ENCODE data around the gene EML6. TPM values are rescaled to one million over a fixed set of nuclear protein-coding genes. Genes with fewer than 3 reads are reported as not detected.

EML6 gene
- total RNA-seq, 1 donor from 2014 or later: 0.39 TPM

- no peak overlapping the region for H3K9ac ChIP-seq
- H3K4me1 ChIP-seq: peaks cover 9% of the 10 kb centered on the region
- no peak overlapping the region for H3K27ac ChIP-seq
- H3K79me2 ChIP-seq (ENCODE audit: low read depth): peaks cover 100% of the 10 kb centered on the region
- H3K27ac Mint-ChIP-seq: no peak overlapping the region
- no peak overlapping the region for H3K4me2 ChIP-seq
- H4K20me1 ChIP-seq (ENCODE audit: low read depth): peaks cover 32% of the 10 kb centered on the region
- no peak overlapping the region for H3K4me3 ChIP-seq
- H3K9me3 ChIP-seq (ENCODE audit: low read depth): peaks cover 7% of the 10 kb centered on the region
- TF ChIP-seq EZH2phosphoT487 (IDR thresholded peaks at IDR 0.05) (no peak), EZH2 (IDR thresholded peaks at IDR 0.05) (no peak)
- TF ChIP-seq, protein P1, sequence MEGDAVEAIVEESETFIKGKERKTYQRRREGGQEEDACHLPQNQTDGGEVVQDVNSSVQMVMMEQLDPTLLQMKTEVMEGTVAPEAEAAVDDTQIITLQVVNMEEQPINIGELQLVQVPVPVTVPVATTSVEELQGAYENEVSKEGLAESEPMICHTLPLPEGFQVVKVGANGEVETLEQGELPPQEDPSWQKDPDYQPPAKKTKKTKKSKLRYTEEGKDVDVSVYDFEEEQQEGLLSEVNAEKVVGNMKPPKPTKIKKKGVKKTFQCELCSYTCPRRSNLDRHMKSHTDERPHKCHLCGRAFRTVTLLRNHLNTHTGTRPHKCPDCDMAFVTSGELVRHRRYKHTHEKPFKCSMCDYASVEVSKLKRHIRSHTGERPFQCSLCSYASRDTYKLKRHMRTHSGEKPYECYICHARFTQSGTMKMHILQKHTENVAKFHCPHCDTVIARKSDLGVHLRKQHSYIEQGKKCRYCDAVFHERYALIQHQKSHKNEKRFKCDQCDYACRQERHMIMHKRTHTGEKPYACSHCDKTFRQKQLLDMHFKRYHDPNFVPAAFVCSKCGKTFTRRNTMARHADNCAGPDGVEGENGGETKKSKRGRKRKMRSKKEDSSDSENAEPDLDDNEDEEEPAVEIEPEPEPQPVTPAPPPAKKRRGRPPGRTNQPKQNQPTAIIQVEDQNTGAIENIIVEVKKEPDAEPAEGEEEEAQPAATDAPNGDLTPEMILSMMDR (IDR thresholded peaks at IDR 0.05): no peak
- no peak overlapping the region for H2AFZ ChIP-seq (replicated peaks)
- H3F3A ChIP-seq (ENCODE audit: low read depth): peaks cover 2% of the 10 kb centered on the region
- no peak overlapping the region for H3K4me3 Mint-ChIP-seq
- H3K4me1 Mint-ChIP-seq: peaks cover 3% of the 10 kb centered on the region
- DNase-seq (ENCODE audit: low spot score): no peak
- H3K27me3 ChIP-seq: no peaks in the 10 kb centered on the region
- peaks cover 23% of the 10 kb centered on the region for H3K9me3 Mint-ChIP-seq
- peaks cover 7% of the 10 kb centered on the region for H3K36me3 ChIP-seq
- no peaks in the 10 kb centered on the region for H3K27me3 Mint-ChIP-seq (ENCODE audit: insufficient read depth, low read depth)
- peaks cover 48% of the 10 kb centered on the region for H3K36me3 Mint-ChIP-seq
Observed at GRCh38 chr2:55017428-55017827, 294.0 kb downstream of the EML6 start.

DNA sequence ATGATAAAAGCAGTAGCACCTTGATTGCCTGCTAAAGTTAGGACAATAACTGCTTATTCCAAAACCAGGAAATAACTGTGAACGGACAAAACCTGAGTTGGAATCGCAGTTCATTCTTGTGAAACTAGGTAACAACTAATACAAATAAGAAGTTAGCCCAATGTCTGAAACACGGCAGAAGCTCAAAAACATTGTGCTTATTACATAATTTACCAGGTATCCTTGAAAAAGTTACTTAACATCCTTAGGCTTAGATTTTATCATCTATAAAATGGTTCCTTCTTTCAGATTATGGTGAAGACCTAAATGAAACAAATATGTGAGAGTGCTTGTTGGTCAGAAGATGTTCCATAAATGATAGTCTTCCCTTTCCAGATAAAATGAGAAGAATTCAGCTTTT lies 294.4 kb downstream of the EML6 start:
- no peak overlapping the region for H3K27ac Mint-ChIP-seq
- Histone ChIP-seq H3K79me2 (ENCODE audit: low read depth) (peaks cover 100% of the 10 kb centered on the region), H4K20me1 (ENCODE audit: low read depth) (peaks cover 30% of the 10 kb centered on the region), H3F3A (ENCODE audit: low read depth) (peaks cover 3% of the 10 kb centered on the region), H3K9me3 (ENCODE audit: low read depth) (peaks cover 7% of the 10 kb centered on the region), H2AFZ (replicated peaks) (no peak overlapping the region), H3K4me1 (peaks cover 7% of the 10 kb centered on the region), H3K36me3 (peaks cover 7% of the 10 kb centered on the region), H3K4me3 (no peak overlapping the region), H3K4me2 (no peak overlapping the region), H3K27me3 (no peaks in the 10 kb centered on the region), H3K9ac (no peak overlapping the region), H3K27ac (no peak overlapping the region)
- no peaks in the 10 kb centered on the region for H3K27me3 Mint-ChIP-seq (ENCODE audit: insufficient read depth, low read depth)
- DNase-seq (ENCODE audit: low spot score): no peak
- H3K9me3 Mint-ChIP-seq: peaks cover 23% of the 10 kb centered on the region
- peaks cover 48% of the 10 kb centered on the region for H3K36me3 Mint-ChIP-seq
- H3K4me1 Mint-ChIP-seq: peaks cover 3% of the 10 kb centered on the region
- no peak for TF ChIP-seq EZH2 (IDR thresholded peaks at IDR 0.05)
- TF ChIP-seq, protein P1 (IDR thresholded peaks at IDR 0.05): no peak
- no peak for TF ChIP-seq EZH2phosphoT487 (IDR thresholded peaks at IDR 0.05)
- no peak overlapping the region for H3K4me3 Mint-ChIP-seq

DNA sequence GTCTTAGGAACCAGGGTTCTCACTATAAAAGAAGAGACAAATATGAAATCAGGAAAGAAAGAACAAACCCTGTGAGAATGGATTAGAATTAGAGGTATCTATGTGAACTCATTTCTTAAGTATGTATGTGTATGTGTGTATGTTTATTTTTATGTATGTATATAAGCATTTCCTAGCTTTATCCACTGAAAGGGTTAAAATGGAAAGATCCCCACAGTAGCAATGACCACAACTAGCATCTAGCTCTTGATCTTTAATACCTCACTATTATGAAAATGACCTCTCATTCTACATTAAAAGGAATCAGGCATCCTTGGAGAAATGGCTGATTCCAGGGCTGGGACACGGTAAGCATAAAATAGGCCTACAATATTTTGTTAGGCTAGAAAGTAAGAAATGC lies 295.2 kb downstream of the EML6 start:
- peaks cover 100% of the 10 kb centered on the region for H3K79me2 ChIP-seq (ENCODE audit: low read depth)
- H3K27me3 Mint-ChIP-seq (ENCODE audit: insufficient read depth, low read depth): no peaks in the 10 kb centered on the region
- TF ChIP-seq EZH2phosphoT487 (IDR thresholded peaks at IDR 0.05) (no peak), EZH2 (IDR thresholded peaks at IDR 0.05) (no peak)
- TF ChIP-seq, protein P1 (IDR thresholded peaks at IDR 0.05): no peak
- H3K4me1 Mint-ChIP-seq: no peaks in the 10 kb centered on the region
- no peak overlapping the region for H2AFZ ChIP-seq (replicated peaks)
- no peak for DNase-seq (ENCODE audit: low spot score)
- H3K9me3 ChIP-seq (ENCODE audit: low read depth): peaks cover 7% of the 10 kb centered on the region
- H3K36me3 Mint-ChIP-seq: peaks cover 48% of the 10 kb centered on the region
- peaks cover 23% of the 10 kb centered on the region for H3K9me3 Mint-ChIP-seq
- no peak overlapping the region for H3K27ac Mint-ChIP-seq
- no peak overlapping the region for H3K4me2 ChIP-seq
- peaks cover 3% of the 10 kb centered on the region for H3K4me1 ChIP-seq
- H3K4me3 ChIP-seq: no peak overlapping the region
- no peaks in the 10 kb centered on the region for H3K27me3 ChIP-seq
- H3F3A ChIP-seq (ENCODE audit: low read depth): peaks cover 3% of the 10 kb centered on the region
- H3K4me3 Mint-ChIP-seq: no peak overlapping the region
- peaks cover 29% of the 10 kb centered on the region for H4K20me1 ChIP-seq (ENCODE audit: low read depth)
- H3K9ac ChIP-seq: no peak overlapping the region
- H3K36me3 ChIP-seq: peaks cover 7% of the 10 kb centered on the region
- no peak overlapping the region for H3K27ac ChIP-seq
